Measurements from ENCODE around the gene IRF4. TPM values are rescaled to one million over a fixed set of nuclear protein-coding genes. Genes with fewer than 3 reads are reported as not detected.

Gene IRF4
- total and polyA plus RNA-seq, 2 donors (not counting 1 experiment from before 2014, with no cell fraction given), result 75.7 to 142 TPM

DNA sequence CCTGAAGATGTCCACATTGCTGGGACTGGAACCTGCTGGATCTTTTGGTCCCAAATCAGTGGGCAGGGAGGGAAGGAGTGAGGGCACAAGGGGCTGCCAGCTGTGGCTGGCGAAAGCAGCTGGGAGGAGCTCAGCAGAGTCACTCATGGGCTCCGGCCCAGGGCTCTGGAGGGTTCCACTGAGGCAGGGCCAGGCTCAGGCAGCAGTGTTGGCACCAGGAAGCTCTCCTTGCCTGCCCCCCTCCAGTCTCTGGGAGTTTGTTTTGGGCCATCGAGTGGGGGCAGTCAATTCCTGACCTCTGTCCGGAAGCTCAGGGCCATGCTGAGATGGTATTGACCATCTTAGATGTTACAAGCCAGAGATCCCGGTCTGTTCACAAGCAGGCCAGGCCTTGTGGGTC is 39.1 kb upstream of the IRF4 start:
- POLR2A ChIA-PET, result no interaction called here
- Mint-ChIP-seq H3K4me1 (peaks cover 51% of the 10 kb centered on the region), H3K27me3 (no peaks in the 10 kb centered on the region), H3K27ac (no peak overlapping the region), H3K9me3 (ENCODE audit: insufficient read depth) (no peaks in the 10 kb centered on the region), H3K4me3 (no peak overlapping the region)
- Histone ChIP-seq H3K4me3 (ENCODE audit: control extremely low read depth in 1 of 5, extremely low read depth in 1 of 5, insufficient read depth in 1 of 5, low read depth in 2 of 5, low read length in 4 of 5) (no peak overlapping the region), H3K4me2 (replicated peaks; ENCODE audit: low read depth, low read length, poor library complexity, severe bottlenecking) (no peak overlapping the region), H2AFZ (ENCODE audit: insufficient read depth, low read depth, low read length, poor library complexity, severe bottlenecking) (no peak overlapping the region), H3K36me3 (replicated peaks in 1 of 2; ENCODE audit: control extremely low read depth in 1 of 2, control insufficient read depth in 1 of 2, extremely low read depth in 1 of 2, insufficient read depth in 2 of 2, low read length in 1 of 2) (peaks cover 0 to 57% of the 10 kb centered on the region in 2 experiments), H3K9ac (ENCODE audit: low read length) (no peak overlapping the region), H3K27ac (ENCODE audit: low read length in 2 of 2) (no peak overlapping the region), H3K79me2 (ENCODE audit: control insufficient read depth, insufficient read depth, low read length) (peaks cover 41% of the 10 kb centered on the region), H3K9me3 (ENCODE audit: control extremely low read depth in 1 of 3, control insufficient read depth in 2 of 3, insufficient read depth in 1 of 3, low read length in 2 of 3) (peaks cover 0 to 46% (median 0%) of the 10 kb centered on the region in 3 donors), H3K27me3 (replicated peaks in 1 of 4; ENCODE audit: control extremely low read depth in 1 of 4, control insufficient read depth in 3 of 4, insufficient read depth in 4 of 4, low read length in 3 of 4) (no peaks in the 10 kb centered on the region), H3K4me1 (ENCODE audit: control insufficient read depth in 2 of 2, insufficient read depth in 2 of 2, low read length in 2 of 2) (peaks cover 36 to 59% of the 10 kb centered on the region in 2 donors), H4K20me1 (ENCODE audit: control insufficient read depth, insufficient read depth, low read length, poor library complexity, severe bottlenecking) (no peaks in the 10 kb centered on the region)
- DNase-seq, result no peak
- CTCF ChIA-PET, result interaction anchor here (0.5 to 1.0 kb wide), 3 partner anchors 9 to 39 kb away, joined by 3 to 4 read pairs (median 3); no protein-coding TSS in a partner anchor
- intact Hi-C loops (cut with micrococcal nuclease), result no loop called here
- ATAC-seq (ENCODE audit: low read depth), result no peak
- WGBS (ENCODE audit: insufficient coverage), result 92% methylated on average over 5 of the region's 5 CpGs
- TF ChIP-seq, protein P1, sequence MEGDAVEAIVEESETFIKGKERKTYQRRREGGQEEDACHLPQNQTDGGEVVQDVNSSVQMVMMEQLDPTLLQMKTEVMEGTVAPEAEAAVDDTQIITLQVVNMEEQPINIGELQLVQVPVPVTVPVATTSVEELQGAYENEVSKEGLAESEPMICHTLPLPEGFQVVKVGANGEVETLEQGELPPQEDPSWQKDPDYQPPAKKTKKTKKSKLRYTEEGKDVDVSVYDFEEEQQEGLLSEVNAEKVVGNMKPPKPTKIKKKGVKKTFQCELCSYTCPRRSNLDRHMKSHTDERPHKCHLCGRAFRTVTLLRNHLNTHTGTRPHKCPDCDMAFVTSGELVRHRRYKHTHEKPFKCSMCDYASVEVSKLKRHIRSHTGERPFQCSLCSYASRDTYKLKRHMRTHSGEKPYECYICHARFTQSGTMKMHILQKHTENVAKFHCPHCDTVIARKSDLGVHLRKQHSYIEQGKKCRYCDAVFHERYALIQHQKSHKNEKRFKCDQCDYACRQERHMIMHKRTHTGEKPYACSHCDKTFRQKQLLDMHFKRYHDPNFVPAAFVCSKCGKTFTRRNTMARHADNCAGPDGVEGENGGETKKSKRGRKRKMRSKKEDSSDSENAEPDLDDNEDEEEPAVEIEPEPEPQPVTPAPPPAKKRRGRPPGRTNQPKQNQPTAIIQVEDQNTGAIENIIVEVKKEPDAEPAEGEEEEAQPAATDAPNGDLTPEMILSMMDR (IDR thresholded peaks at IDR 0.05), result no peak

DNA sequence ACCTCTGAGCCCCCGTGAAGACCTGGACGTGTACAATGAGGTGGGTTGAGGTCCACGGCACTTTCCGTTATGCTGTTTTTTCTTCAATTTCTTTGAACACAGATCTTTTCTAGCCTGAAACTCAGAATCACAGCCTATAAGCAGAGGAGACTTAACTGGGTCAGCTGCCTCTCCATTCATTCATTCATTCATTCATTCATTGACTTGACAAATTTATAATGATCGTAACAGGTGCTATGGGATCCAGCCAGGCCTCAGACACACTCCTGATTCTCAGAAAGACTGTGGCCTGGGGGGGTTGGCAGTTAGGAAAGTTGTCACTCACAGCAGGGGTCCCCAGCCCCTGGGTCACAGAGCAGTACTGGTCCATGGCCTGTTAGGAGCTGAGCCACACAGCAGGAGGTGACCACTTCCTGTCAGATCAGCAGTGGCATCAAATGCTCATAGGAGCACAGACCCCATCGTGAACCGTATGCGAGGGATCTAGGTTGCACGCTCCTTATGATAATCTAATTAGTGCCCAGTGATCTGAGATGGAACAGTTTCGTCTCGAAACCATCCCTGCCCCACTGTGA is 38.6 kb upstream of the IRF4 start:
- Histone ChIP-seq H3K9me3 (ENCODE audit: control extremely low read depth in 1 of 3, control insufficient read depth in 2 of 3, insufficient read depth in 1 of 3, low read length in 2 of 3) (peaks cover 0 to 46% (median 0%) of the 10 kb centered on the region in 3 donors), H3K27me3 (replicated peaks in 1 of 4; ENCODE audit: control extremely low read depth in 1 of 4, control insufficient read depth in 3 of 4, insufficient read depth in 4 of 4, low read length in 3 of 4) (no peaks in the 10 kb centered on the region), H3K9ac (ENCODE audit: low read length) (no peak overlapping the region), H3K4me2 (replicated peaks; ENCODE audit: low read depth, low read length, poor library complexity, severe bottlenecking) (no peak overlapping the region), H2AFZ (ENCODE audit: insufficient read depth, low read depth, low read length, poor library complexity, severe bottlenecking) (no peak overlapping the region), H3K4me1 (ENCODE audit: control insufficient read depth in 2 of 2, insufficient read depth in 2 of 2, low read length in 2 of 2) (peaks cover 36 to 59% of the 10 kb centered on the region in 2 donors), H3K27ac (ENCODE audit: low read length in 2 of 2) (no peak overlapping the region), H3K4me3 (ENCODE audit: control extremely low read depth in 1 of 5, extremely low read depth in 1 of 5, insufficient read depth in 1 of 5, low read depth in 2 of 5, low read length in 4 of 5) (no peak overlapping the region), H4K20me1 (ENCODE audit: control insufficient read depth, insufficient read depth, low read length, poor library complexity, severe bottlenecking) (no peaks in the 10 kb centered on the region), H3K79me2 (ENCODE audit: control insufficient read depth, insufficient read depth, low read length) (peaks cover 39% of the 10 kb centered on the region), H3K36me3 (replicated peaks in 1 of 2; ENCODE audit: control extremely low read depth in 1 of 2, control insufficient read depth in 1 of 2, extremely low read depth in 1 of 2, insufficient read depth in 2 of 2, low read length in 1 of 2) (peaks cover 0 to 53% of the 10 kb centered on the region in 2 experiments)
- Mint-ChIP-seq H3K4me1 (peaks cover 51% of the 10 kb centered on the region), H3K27me3 (no peaks in the 10 kb centered on the region), H3K4me3 (no peak overlapping the region), H3K27ac (no peak overlapping the region), H3K9me3 (ENCODE audit: insufficient read depth) (no peaks in the 10 kb centered on the region)
- no peak for DNase-seq
- intact Hi-C loops (cut with micrococcal nuclease), result no loop called here
- ATAC-seq (ENCODE audit: low read depth), result no peak
- POLR2A ChIA-PET, result no interaction called here
- TF ChIP-seq, protein P1 (IDR thresholded peaks at IDR 0.05), result no peak
- TF ChIP-seq EZH2 (IDR thresholded peaks at IDR 0.05; ENCODE audit: borderline replicate concordance, insufficient read depth, low read depth, low read length, poor library complexity, severe bottlenecking), result no peak
- 85% methylated on average over 11 of the region's 11 CpGs for WGBS (ENCODE audit: insufficient coverage)
- CTCF ChIA-PET, result interaction anchor here (1.0 kb wide), 1 partner anchor 11 kb away, joined by 3 read pairs; no protein-coding TSS in a partner anchor

Measured in B cell (primary cell).